SK-N-SH treated with all-trans-retinoic acid at 6 μM for 48 hours (cell line): Measurements from ENCODE around the gene COL19A1.
A peak's percentile ranks its signal among the peaks of the same experiment; 100 is the strongest.

Source experiments
- ATAC-seq: fragments of 200-7000 bp; cut with Tn5 transposase; 3 replicates; pipeline ENCODE4 v1.9.1; 2020; ENCODE audit warnings: mild to moderate bottlenecking, moderate library complexity
- CREB5 ChIP-seq: fragments of 250-450 bp; sonication (Bioruptor Pico); IDR thresholded peaks from 2 replicates; pipeline ENCODE4 v1.5.1; 2020; ENCODE audit warnings: low read depth, mild to moderate bottlenecking, moderate library complexity
- CSDC2 ChIP-seq: fragments of 250-450 bp; sonication (Bioruptor Pico); IDR thresholded peaks from 2 replicates; pipeline ENCODE4 v1.5.0; 2020; ENCODE audit warnings: mild to moderate bottlenecking, moderate library complexity
- GLIS3 ChIP-seq: fragments of 250-450 bp; sonication (Bioruptor Pico); IDR thresholded peaks from 2 replicates; pipeline ENCODE4 v1.5.0; 2020; ENCODE audit warnings: mild to moderate bottlenecking, moderate library complexity
- ISL1 ChIP-seq: fragments of 250-450 bp; sonication (Bioruptor Pico); IDR thresholded peaks from 2 replicates; pipeline ENCODE4 v2.1.2; 2022; ENCODE audit warnings: mild to moderate bottlenecking, moderate library complexity
- OSR1 ChIP-seq: fragments of 250-450 bp; sonication (Bioruptor Pico); IDR thresholded peaks from 2 replicates; pipeline ENCODE4 v1.8.0; 2022; ENCODE audit warnings: moderate library complexity, mild to moderate bottlenecking, inconsistent platforms
- PATZ1 ChIP-seq: fragments of 250-450 bp; sonication (Bioruptor Pico); IDR thresholded peaks from 2 replicates; pipeline ENCODE4 v1.8.0; 2020; ENCODE audit warnings: mild to moderate bottlenecking, moderate library complexity, borderline replicate concordance
- POU6F1 ChIP-seq: fragments of 250-450 bp; sonication (Bioruptor Pico); IDR thresholded peaks from 2 replicates; pipeline ENCODE4 v1.8.0; 2021; ENCODE audit warnings: low read depth, mild to moderate bottlenecking, moderate library complexity, borderline replicate concordance
- PPARA ChIP-seq: fragments of 250-450 bp; sonication (Bioruptor Pico); IDR thresholded peaks from 2 replicates; pipeline ENCODE4 v1.5.0; 2020; ENCODE audit warnings: mild to moderate bottlenecking, borderline replicate concordance
- RARB ChIP-seq: fragments of 250-450 bp; sonication (Bioruptor Pico); IDR thresholded peaks from 2 replicates; pipeline ENCODE4 v1.8.0; 2021; ENCODE audit warnings: mild to moderate bottlenecking, moderate library complexity
- SNAI2 ChIP-seq: fragments of 250-450 bp; sonication (Bioruptor Pico); IDR thresholded peaks from 2 replicates; pipeline ENCODE4 v1.5.0; 2020; ENCODE audit warnings: mild to moderate bottlenecking, moderate library complexity
- TCF4 ChIP-seq: fragments of 250-450 bp; sonication (Bioruptor Pico); IDR thresholded peaks from 2 replicates; pipeline ENCODE4 v1.8.0; 2021; ENCODE audit warnings: mild to moderate bottlenecking, moderate library complexity, borderline replicate concordance
- TOX ChIP-seq: fragments of 250-450 bp; sonication (Bioruptor Pico); IDR thresholded peaks from 2 replicates; pipeline ENCODE4 v1.8.0; 2021; ENCODE audit warnings: mild to moderate bottlenecking, moderate library complexity, borderline replicate concordance
- TSHZ2 ChIP-seq: fragments of 250-450 bp; sonication (Bioruptor Pico); IDR thresholded peaks from 2 replicates; pipeline ENCODE4 v1.5.0; 2020; ENCODE audit warnings: mild to moderate bottlenecking, moderate library complexity
- ZC3H10 ChIP-seq: fragments of 250-450 bp; sonication (Bioruptor Pico); IDR thresholded peaks from 2 replicates; pipeline ENCODE4 v1.5.1; 2021; ENCODE audit warnings: mild to moderate bottlenecking, moderate library complexity
- ZFP30 ChIP-seq: fragments of 450-650 bp; formaldehyde crosslinking; IDR thresholded peaks from 2 replicates; pipeline ENCODE4 v1.5.0; 2022; ENCODE audit warnings: mild to moderate bottlenecking, moderate library complexity
- ZNF565 ChIP-seq: fragments of 450-650 bp; formaldehyde crosslinking; conservative IDR thresholded peaks from 2 replicates; pipeline ENCODE4 v1.5.0; 2020; ENCODE audit warnings: low read depth, mild to moderate bottlenecking, moderate library complexity
- ZNF70 ChIP-seq: fragments of 450-650 bp; formaldehyde crosslinking; IDR thresholded peaks from 2 replicates; pipeline ENCODE4 v1.5.0; 2020; ENCODE audit warnings: mild to moderate bottlenecking, moderate library complexity

Gene COL19A1

GRCh38 chr6:70124882-70125545 lies 258.7 kb downstream of the COL19A1 start:
- ATAC-seq: peak; percentile 91
- TF ChIP-seq POU6F1 (CRISPR knock-in tag) (no peak), GLIS3 (no peak), ZNF70 (CRISPR knock-in tag) (no peak), SNAI2 (CRISPR knock-in tag) (no peak), PATZ1 (no peak), ZFP30 (CRISPR knock-in tag) (no peak), PPARA (no peak), TSHZ2 (no peak), CREB5 (no peak), ISL1 (CRISPR knock-in tag) (no peak), OSR1 (CRISPR knock-in tag) (no peak), TCF4 (CRISPR knock-in tag) (no peak), ZC3H10 (no peak), CSDC2 (CRISPR knock-in tag) (no peak), ZNF565 (CRISPR knock-in tag) (no peak)

GRCh38 chr6:70125602-70126001 lies 259.2 kb downstream of the COL19A1 start:
- TF ChIP-seq GLIS3 (no peak), ZFP30 (CRISPR knock-in tag) (no peak), ZNF70 (CRISPR knock-in tag) (no peak), CSDC2 (CRISPR knock-in tag) (no peak), ISL1 (CRISPR knock-in tag) (no peak), RARB (CRISPR knock-in tag) (no peak), ZNF565 (CRISPR knock-in tag) (no peak), CREB5 (no peak), TOX (CRISPR knock-in tag) (no peak), SNAI2 (CRISPR knock-in tag) (no peak)

GRCh38 chr6:70129341-70129740 lies 263.0 kb downstream of the COL19A1 start:
- ATAC-seq: no peak
- TF ChIP-seq GLIS3 (no peak), RARB (CRISPR knock-in tag) (no peak), TCF4 (CRISPR knock-in tag) (no peak), CSDC2 (CRISPR knock-in tag) (no peak), SNAI2 (CRISPR knock-in tag) (no peak)
- TF ChIP-seq, all 23 proteins: peak for 0

More at GRCh38 chr6:70125602-70126001, 259.2 kb downstream of the COL19A1 start:
- ATAC-seq: no peak; the same call in 2 of the 3 replicates

GRCh38 chr6:70130865-70131264 lies 264.5 kb downstream of the COL19A1 start:
- TF ChIP-seq PPARA (no peak), ZNF70 (CRISPR knock-in tag) (no peak)
- TF ChIP-seq, all 23 proteins: peak for 0
- no peak for ATAC-seq
